H9 (cell line): ENCODE data around the gene KRT86. TPM values are rescaled to one million over a fixed set of nuclear protein-coding genes. Genes with fewer than 3 reads are reported as not detected.

ENCODE experiments used
- DNase-seq: peaks from one replicate; pipeline ENCODE4 v3.0.0-alpha.2; 2017
- H2AFZ ChIP-seq: one replicate; pipeline ENCODE4 v1.6.1; 2013; ENCODE audit warnings: mild to moderate bottlenecking, low read length, control low read depth, moderate library complexity
- H2AK5ac ChIP-seq: 2 replicates; pipeline ENCODE4 v1.6.1; 2013; ENCODE audit warnings: low read length, control low read depth, mixed read lengths; ENCODE audit not compliant: insufficient read length
- H2BK120ac ChIP-seq: one replicate; pipeline ENCODE4 v1.6.1; 2013; ENCODE audit warnings: low read depth, mild to moderate bottlenecking, low read length, control low read depth, inconsistent platforms; ENCODE audit not compliant: poor library complexity, severe bottlenecking
- H2BK12ac ChIP-seq: 2 replicates; pipeline ENCODE4 v1.6.1; 2013; ENCODE audit warnings: low read length, control low read depth, mixed read lengths, low read depth; ENCODE audit not compliant: insufficient read length
- H2BK15ac ChIP-seq: 2 replicates; pipeline ENCODE4 v1.6.1; 2013; ENCODE audit warnings: low read depth, low read length, control low read depth
- H2BK20ac ChIP-seq: one replicate; pipeline ENCODE4 v1.6.1; 2013; ENCODE audit warnings: low read depth, mild to moderate bottlenecking, low read length, control low read depth, inconsistent platforms; ENCODE audit not compliant: poor library complexity, severe bottlenecking
- H2BK5ac ChIP-seq: 2 replicates; pipeline ENCODE4 v1.6.1; 2013; ENCODE audit warnings: low read length, control low read depth, mixed read lengths; ENCODE audit not compliant: insufficient read length
- H3K14ac ChIP-seq: 2 replicates; pipeline ENCODE4 v1.6.1; 2013; ENCODE audit warnings: low read length, control low read depth; ENCODE audit not compliant: insufficient read depth
- H3K18ac ChIP-seq: 2 replicates; pipeline ENCODE4 v1.6.1; 2013; ENCODE audit warnings: low read depth, mild to moderate bottlenecking, mixed read lengths, low read length, control low read depth; ENCODE audit not compliant: insufficient read length
- H3K23ac ChIP-seq: 2 replicates; pipeline ENCODE4 v1.6.1; 2013; ENCODE audit warnings: low read length, control low read depth, mixed read lengths, low read depth; ENCODE audit not compliant: insufficient read length
- H3K23me2 ChIP-seq: 2 replicates; pipeline ENCODE4 v1.6.1; 2013; ENCODE audit warnings: low read depth, mild to moderate bottlenecking, mixed read lengths, low read length, control low read depth; ENCODE audit not compliant: insufficient read length, poor library complexity, severe bottlenecking
- H3K27ac ChIP-seq: 2 replicates; pipeline ENCODE4 v1.5.1; 2013; ENCODE audit warnings: low read length, control low read depth, mixed read lengths, low read depth; ENCODE audit not compliant: insufficient read length
- H3K27me3 ChIP-seq: 2 replicates; pipeline ENCODE4 v1.6.1; 2013; ENCODE audit warnings: low read length, control low read depth, inconsistent platforms; ENCODE audit not compliant: insufficient read depth
- H3K4ac ChIP-seq: 2 replicates; pipeline ENCODE4 v1.6.1; 2013; ENCODE audit warnings: low read depth, mild to moderate bottlenecking, control low read depth, inconsistent platforms, low read length, moderate library complexity
- H3K4me1 ChIP-seq: 2 replicates; pipeline ENCODE4 v1.6.1; 2013; ENCODE audit warnings: low read length, control low read depth, inconsistent platforms; ENCODE audit not compliant: insufficient read depth
- H3K4me2 ChIP-seq: 2 replicates; pipeline ENCODE4 v1.6.1; 2013; ENCODE audit warnings: low read length, control low read depth, mixed read lengths; ENCODE audit not compliant: insufficient read length, insufficient read depth
- H3K56ac ChIP-seq: 2 replicates; pipeline ENCODE4 v1.6.1; 2013; ENCODE audit warnings: low read depth, mild to moderate bottlenecking, mixed read lengths, low read length, control low read depth; ENCODE audit not compliant: insufficient read length
- H3K79me1 ChIP-seq: 2 replicates; pipeline ENCODE4 v1.6.1; 2013; ENCODE audit warnings: low read depth, mild to moderate bottlenecking, moderate library complexity, low read length, control low read depth, inconsistent platforms; ENCODE audit not compliant: insufficient read depth, poor library complexity, severe bottlenecking
- H3K79me2 ChIP-seq: 2 replicates; pipeline ENCODE4 v1.6.1; 2013; ENCODE audit warnings: low read length, control low read depth, inconsistent platforms; ENCODE audit not compliant: insufficient read depth
- H3K9ac ChIP-seq: 2 replicates; pipeline ENCODE4 v1.6.1; 2013; ENCODE audit warnings: low read length, control low read depth, mixed read lengths; ENCODE audit not compliant: insufficient read length; ENCODE audit errors: extremely low read depth
- H3K9me3 ChIP-seq: one replicate; pipeline ENCODE4 v1.6.1; 2013; ENCODE audit warnings: low read depth, low read length, inconsistent platforms; ENCODE audit not compliant: control insufficient read depth
- H3T11ph ChIP-seq: one replicate; pipeline ENCODE4 v1.6.1; 2013; ENCODE audit warnings: mild to moderate bottlenecking, low read length, control low read depth, inconsistent platforms
- H4K20me1 ChIP-seq: one replicate; pipeline ENCODE4 v1.6.1; 2013; ENCODE audit not compliant: control insufficient read depth, insufficient read length, insufficient read depth
- H4K5ac ChIP-seq: 2 replicates; pipeline ENCODE4 v1.6.1; 2013; ENCODE audit warnings: low read depth, mild to moderate bottlenecking, mixed read lengths, low read length, control low read depth; ENCODE audit not compliant: insufficient read length
- H4K8ac ChIP-seq: replicated peaks from 2 replicates; pipeline ENCODE4 v1.6.1; 2013; ENCODE audit warnings: low read length, control low read depth, mixed read lengths, low read depth; ENCODE audit not compliant: insufficient read length
- H4K91ac ChIP-seq: 2 replicates; pipeline ENCODE4 v1.6.1; 2013; ENCODE audit warnings: low read depth, mild to moderate bottlenecking, moderate library complexity, mixed read lengths, low read length, control low read depth; ENCODE audit not compliant: insufficient read length
- H3K27ac Mint-ChIP-seq, 3 experiments: 2 replicates in 2 of 3; 3 replicates in 1 of 3; pipeline ENCODE4 v1.8.0; 2020 to 2021; ENCODE audit warnings: mixed read lengths in 3 of 3, mild to moderate bottlenecking in 1 of 3, moderate library complexity in 1 of 3
- H3K27me3 Mint-ChIP-seq: 2 replicates; pipeline ENCODE4 v1.8.0; 2021; ENCODE audit warnings: low read depth, mild to moderate bottlenecking, moderate library complexity, mixed read lengths
- H3K36me3 Mint-ChIP-seq, 3 experiments: 2 replicates in 2 of 3; 3 replicates in 1 of 3; pipeline ENCODE4 v1.8.0; 2020 to 2021; ENCODE audit warnings: low read depth in 3 of 3, mixed read lengths in 3 of 3; ENCODE audit not compliant: insufficient read depth in 1 of 3
- H3K4me1 Mint-ChIP-seq, 2 experiments: 2 replicates each; pipeline ENCODE4 v1.8.0; 2020; ENCODE audit warnings: mixed read lengths in 2 of 2
- H3K4me3 Mint-ChIP-seq, 2 experiments: 2 replicates in 1 of 2; 3 replicates in 1 of 2; pipeline ENCODE4 v1.8.0; 2020 to 2021; ENCODE audit warnings: mild to moderate bottlenecking in 2 of 2, mixed read lengths in 2 of 2, moderate library complexity in 1 of 2
- H3K9me3 Mint-ChIP-seq, 2 experiments: 2 replicates in 1 of 2; 3 replicates in 1 of 2; pipeline ENCODE4 v1.8.0; 2020; ENCODE audit warnings: mild to moderate bottlenecking in 2 of 2, mixed read lengths in 2 of 2, moderate library complexity in 1 of 2
- WGBS: extraction: QIAGEN DNeasy Blood & Tissue Kit; methylation state at CpG from one replicate; pipeline ENCODE4 v1.1.7; 2013; ENCODE audit warnings: missing lambda C conversion rate, low lambda C conversion rate, mixed read lengths; ENCODE audit not compliant: insufficient read length; ENCODE audit errors: extremely low coverage; 5-methylcytosine and 5-hydroxymethylcytosine counted together
- total RNA-seq: library from RNA; stranded (reverse); gene quantifications from 2 replicates; pipeline ENCODE4 v1.2.1, GENCODE V29; 2021
- TF ChIP-seq, protein P1 (sequence below): fragments of 200-600 bp; sonication (generic); conservative IDR thresholded peaks from 3 replicates; pipeline ENCODE4 v1.8.0; 2021; ENCODE audit warnings: antibody characterized with exemption, mild to moderate bottlenecking

The KRT86 gene
- total RNA-seq, 1 experiment from 2014 or later, result not detected

GRCh38 chr12:52335598-52336262 lies 61.3 kb downstream of the KRT86 start:
- Histone ChIP-seq H4K8ac (no peak overlapping the region), H3K27ac (no peak overlapping the region), H3K4ac (no peak overlapping the region), H3K27me3 (no peaks in the 10 kb centered on the region), H4K20me1 (no peaks in the 10 kb centered on the region), H3K18ac (no peak overlapping the region), H2BK20ac (no peak overlapping the region), H3K56ac (no peak overlapping the region), H3K14ac (no peak overlapping the region), H4K5ac (no peak overlapping the region), H3K4me1 (no peaks in the 10 kb centered on the region), H4K91ac (no peak overlapping the region), H3K9me3 (no peaks in the 10 kb centered on the region), H3K4me2 (no peak overlapping the region), H3T11ph (no peak overlapping the region), H2BK15ac (no peak overlapping the region), H2BK120ac (no peak overlapping the region), H3K79me2 (no peaks in the 10 kb centered on the region), H3K9ac (no peak overlapping the region), H3K23me2 (no peaks in the 10 kb centered on the region), H2AK5ac (no peak overlapping the region), H3K79me1 (no peaks in the 10 kb centered on the region), H2BK5ac (no peak overlapping the region), H2AFZ (no peak overlapping the region), H2BK12ac (no peak overlapping the region), H3K23ac (no peak overlapping the region)
- Mint-ChIP-seq H3K9me3 (no peaks in the 10 kb centered on the region), H3K4me1 (peaks cover 8 to 9% of the 10 kb centered on the region in 2 experiments), H3K27ac (no peak overlapping the region; a peak in 1 of 7 replicates), H3K4me3 (no peak overlapping the region), H3K27me3 (peaks cover 1% of the 10 kb centered on the region; the same call in 1 of the 2 replicates), H3K36me3 (no peaks in the 10 kb centered on the region)
- TF ChIP-seq, protein P1, sequence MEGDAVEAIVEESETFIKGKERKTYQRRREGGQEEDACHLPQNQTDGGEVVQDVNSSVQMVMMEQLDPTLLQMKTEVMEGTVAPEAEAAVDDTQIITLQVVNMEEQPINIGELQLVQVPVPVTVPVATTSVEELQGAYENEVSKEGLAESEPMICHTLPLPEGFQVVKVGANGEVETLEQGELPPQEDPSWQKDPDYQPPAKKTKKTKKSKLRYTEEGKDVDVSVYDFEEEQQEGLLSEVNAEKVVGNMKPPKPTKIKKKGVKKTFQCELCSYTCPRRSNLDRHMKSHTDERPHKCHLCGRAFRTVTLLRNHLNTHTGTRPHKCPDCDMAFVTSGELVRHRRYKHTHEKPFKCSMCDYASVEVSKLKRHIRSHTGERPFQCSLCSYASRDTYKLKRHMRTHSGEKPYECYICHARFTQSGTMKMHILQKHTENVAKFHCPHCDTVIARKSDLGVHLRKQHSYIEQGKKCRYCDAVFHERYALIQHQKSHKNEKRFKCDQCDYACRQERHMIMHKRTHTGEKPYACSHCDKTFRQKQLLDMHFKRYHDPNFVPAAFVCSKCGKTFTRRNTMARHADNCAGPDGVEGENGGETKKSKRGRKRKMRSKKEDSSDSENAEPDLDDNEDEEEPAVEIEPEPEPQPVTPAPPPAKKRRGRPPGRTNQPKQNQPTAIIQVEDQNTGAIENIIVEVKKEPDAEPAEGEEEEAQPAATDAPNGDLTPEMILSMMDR, result no peak
- DNase-seq, result no peak
- no CpG with 5 or more reads among the region's 4 CpGs for WGBS
